HG03565 (cell line): ENCODE measurements around the gene MAP3K13.
"Not testable (repeated sequence)": the region's sequence is repeated elsewhere in the genome, so short reads cannot be mapped to it uniquely, and the experiment has no call there.

Experiments used
- ATAC-seq: cut with Tn5 transposase; IDR thresholded peaks from one replicate; pipeline ENCODE4 v1.9.1; 2021; ENCODE audit warnings: mild to moderate bottlenecking, moderate library complexity; ENCODE audit not compliant: unreplicated experiment

The MAP3K13 gene

GRCh38 chr3:185393055-185393454, 30.1 kb downstream of the MAP3K13 start:
- no peak for ATAC-seq

- no peak for ATAC-seq
These were observed 34.7 kb downstream of the MAP3K13 start for GRCh38 chr3:185397676-185398075.

- no peak for ATAC-seq
These were observed 37.1 kb downstream of the MAP3K13 start for GRCh38 chr3:185399737-185400667.

- no peak for ATAC-seq
These were observed 37.9 kb downstream of the MAP3K13 start for GRCh38 chr3:185400866-185401265.

- ATAC-seq = no peak
These were observed 38.5 kb downstream of the MAP3K13 start for GRCh38 chr3:185401319-185401955.

- ATAC-seq = no peak
These were observed 39.6 kb downstream of the MAP3K13 start for GRCh38 chr3:185402561-185402960.

GRCh38 chr3:185403002-185403401, 40.1 kb downstream of the MAP3K13 start:
- no peak for ATAC-seq

- ATAC-seq = no peak
These were observed 42.3 kb downstream of the MAP3K13 start for GRCh38 chr3:185405243-185405642.

- no peak for ATAC-seq
These were observed 42.7 kb downstream of the MAP3K13 start for GRCh38 chr3:185405664-185406063.

GRCh38 chr3:185406121-185406620, 43.2 kb downstream of the MAP3K13 start:
- ATAC-seq = no peak

GRCh38 chr3:185409957-185410356, 47.0 kb downstream of the MAP3K13 start:
- ATAC-seq = no peak

- no peak for ATAC-seq
These were observed 48.2 kb downstream of the MAP3K13 start for GRCh38 chr3:185411133-185411532.

- ATAC-seq = no peak
These were observed 53.6 kb downstream of the MAP3K13 start for GRCh38 chr3:185416513-185416912.

- not testable (repeated sequence) for ATAC-seq
These were observed 55.6 kb downstream of the MAP3K13 start for GRCh38 chr3:185418561-185418977.

GRCh38 chr3:185420762-185421161, 57.8 kb downstream of the MAP3K13 start:
- ATAC-seq = no peak

- no peak for ATAC-seq
These were observed 58.8 kb downstream of the MAP3K13 start for GRCh38 chr3:185421577-185422232.

GRCh38 chr3:185422677-185423076, 59.7 kb downstream of the MAP3K13 start:
- ATAC-seq = no peak

GRCh38 chr3:185423178-185423577, 60.2 kb downstream of the MAP3K13 start:
- ATAC-seq = no peak

- no peak for ATAC-seq
These were observed 61.5 kb downstream of the MAP3K13 start for GRCh38 chr3:185424435-185424834.

- ATAC-seq = no peak
These were observed 67.4 kb downstream of the MAP3K13 start for GRCh38 chr3:185430375-185430774.

- ATAC-seq = no peak
These were observed 77.0 kb downstream of the MAP3K13 start for GRCh38 chr3:185439745-185440466.
